ENCODE results near the gene PSENEN.

Gene PSENEN

DNA sequence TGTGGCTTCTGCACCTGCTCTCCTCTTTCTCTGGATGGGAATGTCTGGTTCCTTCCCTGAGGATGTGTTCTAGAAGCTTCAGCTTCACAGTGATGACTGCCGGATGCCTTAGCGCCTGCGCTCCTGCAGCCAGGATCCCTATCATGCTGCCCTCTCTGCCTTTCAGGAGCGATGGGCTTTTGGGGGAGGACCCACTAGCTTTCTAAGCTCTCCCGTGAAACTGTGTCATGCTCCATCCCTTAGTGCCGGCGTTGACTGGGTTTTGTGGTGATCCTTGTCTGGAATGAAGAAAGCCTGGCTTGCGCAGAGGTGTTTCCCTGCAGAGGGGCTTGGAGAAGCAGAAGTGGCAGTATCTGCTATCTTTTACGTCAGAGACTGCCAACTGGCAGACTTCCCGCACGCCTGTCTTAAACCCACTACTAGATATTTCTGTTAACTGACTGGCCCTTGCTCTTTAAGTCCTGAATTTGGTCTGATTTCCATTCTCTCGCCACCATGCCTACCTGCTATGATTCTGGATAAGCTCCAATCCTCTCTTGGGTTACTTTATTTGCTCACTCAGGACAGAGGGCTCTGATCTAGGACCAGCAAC, 31.5 kb upstream of the PSENEN start:
- Histone ChIP-seq H3K4me3 (ENCODE audit: low read depth, low read length) (no peak overlapping the region), H3K4me1 (ENCODE audit: control insufficient read depth, insufficient read depth, low read length) (peaks cover 5% of the 10 kb centered on the region), H3K27me3 (ENCODE audit: control insufficient read depth, insufficient read depth, low read length) (peaks cover 11% of the 10 kb centered on the region), H3K36me3 (ENCODE audit: control insufficient read depth, insufficient read depth, low read length) (no peaks in the 10 kb centered on the region), H3K9ac (ENCODE audit: low read depth, low read length) (no peak overlapping the region), H3K9me3 (ENCODE audit: control insufficient read depth, insufficient read depth, low read length) (no peaks in the 10 kb centered on the region)

DNA sequence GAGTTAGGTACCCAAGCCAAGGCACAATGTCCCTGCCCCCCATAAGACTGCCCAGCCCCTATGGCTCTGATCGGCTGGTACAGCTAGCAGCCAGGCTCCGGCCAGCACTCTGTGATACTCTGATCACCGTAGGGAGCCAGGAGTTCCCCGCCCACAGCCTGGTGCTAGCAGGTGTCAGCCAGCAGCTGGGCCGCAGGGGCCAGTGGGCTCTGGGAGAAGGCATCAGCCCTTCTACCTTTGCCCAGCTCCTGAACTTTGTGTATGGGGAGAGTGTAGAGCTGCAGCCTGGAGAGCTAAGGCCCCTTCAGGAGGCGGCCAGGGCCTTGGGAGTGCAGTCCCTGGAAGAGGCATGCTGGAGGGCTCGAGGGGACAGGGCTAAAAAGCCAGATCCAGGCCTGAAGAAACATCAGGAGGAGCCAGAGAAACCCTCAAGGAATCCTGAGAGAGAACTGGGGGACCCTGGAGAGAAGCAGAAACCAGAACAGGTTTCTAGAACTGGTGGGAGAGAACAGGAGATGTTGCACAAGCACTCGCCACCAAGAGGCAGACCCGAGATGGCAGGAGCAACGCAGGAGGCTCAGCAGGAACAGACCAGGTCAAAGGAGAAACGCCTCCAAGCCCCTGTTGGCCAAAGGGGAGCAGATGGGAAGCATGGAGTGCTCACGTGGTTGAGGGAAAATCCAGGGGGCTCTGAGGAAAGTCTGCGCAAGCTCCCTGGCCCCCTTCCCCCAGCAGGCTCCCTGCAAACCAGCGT, 30.7 kb upstream of the PSENEN start:
- Histone ChIP-seq H3K4me1 (ENCODE audit: control insufficient read depth, insufficient read depth, low read length) (peaks cover 5% of the 10 kb centered on the region), H3K4me3 (ENCODE audit: low read depth, low read length) (no peak overlapping the region), H3K9me3 (ENCODE audit: control insufficient read depth, insufficient read depth, low read length) (no peaks in the 10 kb centered on the region), H3K9ac (ENCODE audit: low read depth, low read length) (no peak overlapping the region), H3K36me3 (ENCODE audit: control insufficient read depth, insufficient read depth, low read length) (peaks cover under 1% of the 10 kb centered on the region), H3K27me3 (ENCODE audit: control insufficient read depth, insufficient read depth, low read length) (peaks cover 11% of the 10 kb centered on the region)

DNA sequence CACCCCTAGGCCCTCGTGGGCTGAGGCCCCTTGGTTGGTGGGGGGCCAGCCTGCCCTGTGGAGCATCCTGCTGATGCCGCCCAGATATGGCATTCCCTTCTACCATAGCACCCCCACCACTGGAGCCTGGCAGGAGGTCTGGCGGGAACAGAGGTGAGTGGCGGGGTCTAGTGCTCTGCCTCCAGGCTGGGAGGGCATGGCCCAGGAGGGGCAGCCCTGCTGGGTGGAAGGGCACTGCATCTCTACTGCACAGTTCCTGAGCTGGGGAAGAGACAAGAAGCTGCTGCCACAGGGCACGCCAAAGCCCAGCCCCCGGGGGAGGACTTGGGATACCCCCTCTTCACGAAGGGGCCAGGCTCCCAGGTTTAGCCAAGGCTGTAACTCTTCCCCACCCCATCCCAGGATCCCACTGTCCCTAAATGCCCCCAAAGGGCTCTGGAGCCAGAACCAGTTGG, 30.1 kb upstream of the PSENEN start:
- peaks cover 5% of the 10 kb centered on the region for H3K4me1 ChIP-seq (ENCODE audit: control insufficient read depth, insufficient read depth, low read length)
- H3K9me3 ChIP-seq (ENCODE audit: control insufficient read depth, insufficient read depth, low read length), result no peaks in the 10 kb centered on the region
- peaks cover 6% of the 10 kb centered on the region for H3K36me3 ChIP-seq (ENCODE audit: control insufficient read depth, insufficient read depth, low read length)
- peak overlapping the region; percentile 37 for H3K9ac ChIP-seq (ENCODE audit: low read depth, low read length)
- H3K27me3 ChIP-seq (ENCODE audit: control insufficient read depth, insufficient read depth, low read length), result peaks cover 11% of the 10 kb centered on the region
- peak overlapping the region; percentile 85 for H3K4me3 ChIP-seq (ENCODE audit: low read depth, low read length)

DNA sequence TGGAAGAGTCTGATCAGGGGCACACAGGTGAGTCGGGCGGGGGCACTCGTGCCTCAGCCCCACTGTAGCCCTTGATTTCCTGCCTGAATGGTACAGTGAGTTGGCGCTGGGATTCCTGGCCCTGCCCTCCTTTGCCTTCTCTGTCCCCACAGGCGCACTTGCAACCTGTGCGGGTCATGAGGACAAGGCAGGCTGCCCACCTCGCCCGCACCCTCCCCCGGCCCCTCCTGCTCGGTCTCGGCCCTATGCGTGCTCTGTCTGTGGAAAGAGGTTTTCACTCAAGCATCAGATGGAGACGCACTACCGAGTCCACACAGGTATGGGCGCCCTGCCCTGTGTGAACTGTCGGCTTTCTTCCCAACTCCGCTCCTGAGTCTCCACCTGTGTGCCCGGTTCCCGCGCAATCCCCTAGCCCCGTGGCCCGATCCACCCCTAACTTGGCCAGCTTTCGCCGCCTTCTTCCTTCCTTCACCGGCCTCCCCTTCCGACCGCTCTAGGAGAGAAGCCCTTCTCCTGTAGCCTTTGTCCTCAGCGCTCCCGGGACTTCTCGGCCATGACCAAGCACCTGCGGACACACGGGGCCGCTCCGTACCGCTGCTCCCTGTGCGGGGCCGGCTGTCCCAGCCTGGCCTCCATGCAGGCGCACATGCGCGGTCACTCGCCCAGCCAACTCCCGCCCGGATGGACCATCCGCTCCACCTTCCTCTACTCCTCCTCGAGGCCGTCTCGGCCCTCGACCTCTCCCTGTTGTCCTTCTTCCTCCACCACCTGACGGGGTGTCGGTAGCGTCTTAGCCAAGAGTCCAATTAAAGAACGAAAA, 29.3 kb upstream of the PSENEN start:
- H3K36me3 ChIP-seq (ENCODE audit: control insufficient read depth, insufficient read depth, low read length), result peaks cover 9% of the 10 kb centered on the region
- H3K4me1 ChIP-seq (ENCODE audit: control insufficient read depth, insufficient read depth, low read length), result peaks cover 3% of the 10 kb centered on the region
- peak overlapping the region; percentile 81 for H3K9ac ChIP-seq (ENCODE audit: low read depth, low read length)
- H3K9me3 ChIP-seq (ENCODE audit: control insufficient read depth, insufficient read depth, low read length), result no peaks in the 10 kb centered on the region
- peak overlapping the region; percentile 85 for H3K4me3 ChIP-seq (ENCODE audit: low read depth, low read length)
- H3K27me3 ChIP-seq (ENCODE audit: control insufficient read depth, insufficient read depth, low read length), result peaks cover 11% of the 10 kb centered on the region

DNA sequence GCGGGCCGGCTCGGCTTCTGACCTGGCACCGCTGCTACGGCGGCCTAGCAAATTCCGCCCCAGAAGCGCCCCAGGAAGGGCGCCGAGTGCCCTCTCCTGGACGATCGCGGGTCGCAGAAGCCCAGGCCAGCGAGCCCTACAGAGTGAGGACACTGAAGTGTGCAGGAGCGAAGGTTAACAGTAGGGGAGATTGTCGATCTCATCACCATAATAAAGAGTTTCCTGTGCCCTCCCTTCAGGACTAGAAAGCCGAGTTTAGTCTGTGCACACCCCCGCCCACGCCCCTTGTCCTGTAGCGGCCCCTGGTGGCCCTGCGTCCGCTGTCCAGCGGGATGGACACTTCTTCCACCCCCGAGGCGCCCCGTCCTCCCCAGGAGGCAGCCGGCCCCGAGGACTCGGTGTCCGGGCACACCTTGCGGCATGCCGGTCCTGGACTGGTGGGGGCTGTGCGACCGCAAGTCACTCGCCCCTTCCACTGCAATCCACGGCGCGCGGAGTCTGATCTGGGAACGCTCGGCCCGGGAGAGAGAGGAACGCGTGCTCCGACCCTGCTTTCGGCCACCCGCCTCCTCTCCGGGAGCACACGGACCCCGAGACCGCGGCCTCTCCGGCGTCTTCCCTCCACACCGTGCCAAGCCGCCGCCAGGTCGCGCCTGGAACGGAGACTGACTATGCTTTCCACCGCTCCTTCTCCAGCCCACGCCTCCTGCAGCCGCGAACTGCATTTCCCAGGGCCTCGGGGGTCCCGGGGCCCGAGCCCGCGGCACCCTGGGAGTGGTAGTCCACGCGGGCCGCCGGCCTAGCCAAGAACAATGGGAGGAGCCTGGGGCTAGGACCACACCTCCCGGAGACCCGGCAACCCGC, 28.4 kb upstream of the PSENEN start:
- H3K27me3 ChIP-seq (ENCODE audit: control insufficient read depth, insufficient read depth, low read length), result peaks cover 11% of the 10 kb centered on the region
- H3K36me3 ChIP-seq (ENCODE audit: control insufficient read depth, insufficient read depth, low read length), result peaks cover 16% of the 10 kb centered on the region
- H3K4me1 ChIP-seq (ENCODE audit: control insufficient read depth, insufficient read depth, low read length), result no peaks in the 10 kb centered on the region
- H3K9ac ChIP-seq (ENCODE audit: low read depth, low read length), result peak overlapping the region; percentile 81
- H3K9me3 ChIP-seq (ENCODE audit: control insufficient read depth, insufficient read depth, low read length), result no peaks in the 10 kb centered on the region
- H3K4me3 ChIP-seq (ENCODE audit: low read depth, low read length), result peak overlapping the region; percentile 85

DNA sequence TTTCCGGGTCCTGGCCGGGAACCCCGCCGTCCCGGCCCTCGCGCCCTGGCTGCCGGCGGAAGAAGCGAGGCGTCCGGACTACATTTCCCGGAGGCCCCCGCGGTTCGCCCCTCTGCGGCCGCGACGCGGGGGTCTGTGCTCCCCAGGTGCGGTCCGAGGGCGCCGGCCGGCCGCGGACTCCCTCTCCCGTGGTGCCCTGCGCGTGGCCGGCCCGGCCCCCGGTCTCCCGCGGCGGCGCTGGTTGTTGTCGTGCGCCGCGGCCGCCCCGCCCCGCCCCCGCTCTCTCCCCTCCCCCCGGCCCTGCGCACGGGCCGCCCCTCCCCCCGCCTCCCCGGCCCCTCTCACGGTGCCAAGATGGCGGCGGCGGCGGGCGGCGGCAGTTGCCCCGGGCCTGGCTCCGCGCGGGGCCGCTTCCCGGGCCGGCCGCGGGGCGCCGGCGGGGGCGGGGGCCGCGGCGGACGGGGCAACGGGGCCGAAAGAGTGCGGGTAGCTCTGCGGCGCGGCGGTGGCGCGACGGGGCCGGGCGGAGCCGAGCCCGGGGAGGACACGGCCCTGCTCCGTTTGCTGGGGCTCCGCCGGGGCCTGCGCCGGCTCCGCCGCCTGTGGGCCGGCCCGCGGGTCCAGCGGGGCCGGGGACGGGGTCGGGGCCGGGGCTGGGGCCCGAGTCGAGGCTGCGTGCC, 27.6 kb upstream of the PSENEN start, which contains the start of gene KMT2B:
TSS of gene KMT2B (plus strand) at position 339 of the 680 bp plus-strand sequence. CDS start at position 355, 16 bp downstream.
- Histone ChIP-seq H3K9ac (ENCODE audit: low read depth, low read length) (peak within 1 kb of the TSS; percentile 65), H3K4me3 (ENCODE audit: low read depth, low read length) (peak within 1 kb of the TSS; percentile 95), H3K4me1 (ENCODE audit: control insufficient read depth, insufficient read depth, low read length) (no peaks in the 10 kb centered on the region), H3K36me3 (ENCODE audit: control insufficient read depth, insufficient read depth, low read length) (peaks cover 23% of the 10 kb centered on the region), H3K27me3 (ENCODE audit: control insufficient read depth, insufficient read depth, low read length) (peaks cover 11% of the 10 kb centered on the region), H3K9me3 (ENCODE audit: control insufficient read depth, insufficient read depth, low read length) (no peaks in the 10 kb centered on the region)

DNA sequence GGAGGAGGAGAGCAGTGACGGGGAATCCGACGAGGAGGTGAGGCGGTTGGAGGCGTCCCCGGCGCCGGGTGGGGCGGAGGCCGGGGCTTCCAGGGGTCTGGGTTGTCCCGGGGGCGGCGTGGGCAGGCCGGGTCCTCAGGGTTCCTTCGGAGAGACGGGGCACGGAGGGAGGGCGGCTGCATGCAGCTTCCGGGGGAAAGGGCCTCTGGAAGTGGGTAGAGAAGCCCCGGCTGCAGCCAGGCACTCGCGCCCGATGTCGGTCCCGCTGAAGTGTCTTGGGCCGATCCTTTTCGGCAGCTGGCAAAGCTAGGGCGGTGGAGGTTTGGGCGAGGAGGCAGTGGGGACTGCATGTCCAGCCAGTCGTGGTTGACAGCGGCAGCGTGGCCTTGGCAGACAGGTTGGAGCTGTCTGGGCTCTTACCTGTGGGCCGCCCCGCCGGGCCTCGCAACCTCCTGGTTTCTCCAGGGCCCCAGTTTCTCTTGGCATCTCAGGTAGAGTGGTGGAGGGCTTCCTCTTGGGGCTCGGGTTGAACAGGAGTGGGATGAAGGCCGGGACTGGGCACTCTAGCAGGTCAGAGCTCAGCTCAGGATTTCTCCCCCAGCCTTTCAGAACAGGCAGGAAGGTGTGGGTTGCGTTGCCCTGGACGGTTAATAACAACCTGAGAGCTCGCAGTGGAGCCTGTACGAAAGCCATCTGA, 27.0 kb upstream of the PSENEN start:
- peak overlapping the region; percentile 95 for H3K4me3 ChIP-seq (ENCODE audit: low read depth, low read length)
- H3K9me3 ChIP-seq (ENCODE audit: control insufficient read depth, insufficient read depth, low read length), result no peaks in the 10 kb centered on the region
- peaks cover 8% of the 10 kb centered on the region for H3K27me3 ChIP-seq (ENCODE audit: control insufficient read depth, insufficient read depth, low read length)
- H3K9ac ChIP-seq (ENCODE audit: low read depth, low read length), result peak overlapping the region; percentile 60
- H3K4me1 ChIP-seq (ENCODE audit: control insufficient read depth, insufficient read depth, low read length), result no peaks in the 10 kb centered on the region
- H3K36me3 ChIP-seq (ENCODE audit: control insufficient read depth, insufficient read depth, low read length), result peaks cover 30% of the 10 kb centered on the region

DNA sequence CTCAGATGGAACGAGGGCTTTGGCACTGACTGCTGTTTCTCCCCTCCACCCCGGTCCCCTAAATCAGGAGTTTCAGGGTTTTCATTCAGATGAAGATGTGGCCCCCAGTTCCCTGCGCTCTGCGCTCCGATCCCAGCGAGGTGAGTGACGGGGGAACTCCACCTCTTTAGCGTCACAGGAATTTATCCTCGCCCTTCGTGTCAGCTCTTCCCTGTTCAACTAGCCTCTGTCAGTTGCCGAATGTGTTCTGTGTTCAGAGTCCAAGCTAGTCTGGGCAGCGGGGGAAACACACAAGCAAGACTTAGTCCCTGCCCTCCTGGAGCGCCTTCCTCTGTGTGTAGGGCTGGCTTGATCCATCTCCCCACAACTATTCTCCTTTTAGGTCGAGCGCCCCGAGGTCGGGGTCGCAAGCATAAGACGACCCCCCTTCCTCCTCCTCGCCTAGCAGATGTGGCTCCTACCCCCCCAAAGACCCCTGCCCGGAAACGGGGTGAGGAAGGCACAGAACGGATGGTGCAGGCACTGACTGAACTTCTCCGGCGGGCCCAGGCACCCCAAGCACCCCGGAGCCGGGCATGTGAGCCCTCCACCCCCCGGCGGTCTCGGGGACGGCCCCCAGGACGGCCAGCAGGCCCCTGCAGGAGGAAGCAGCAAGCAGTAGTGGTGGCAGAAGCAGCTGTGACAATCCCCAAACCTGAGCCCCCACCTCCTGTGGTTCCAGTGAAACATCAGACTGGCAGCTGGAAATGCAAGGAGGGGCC, 25.9 kb upstream of the PSENEN start:
- Histone ChIP-seq H3K9me3 (ENCODE audit: control insufficient read depth, insufficient read depth, low read length) (no peaks in the 10 kb centered on the region), H3K4me3 (ENCODE audit: low read depth, low read length) (peak overlapping the region; percentile 95), H3K9ac (ENCODE audit: low read depth, low read length) (no peak overlapping the region), H3K27me3 (ENCODE audit: control insufficient read depth, insufficient read depth, low read length) (no peaks in the 10 kb centered on the region), H3K4me1 (ENCODE audit: control insufficient read depth, insufficient read depth, low read length) (no peaks in the 10 kb centered on the region), H3K36me3 (ENCODE audit: control insufficient read depth, insufficient read depth, low read length) (peaks cover 41% of the 10 kb centered on the region)

DNA sequence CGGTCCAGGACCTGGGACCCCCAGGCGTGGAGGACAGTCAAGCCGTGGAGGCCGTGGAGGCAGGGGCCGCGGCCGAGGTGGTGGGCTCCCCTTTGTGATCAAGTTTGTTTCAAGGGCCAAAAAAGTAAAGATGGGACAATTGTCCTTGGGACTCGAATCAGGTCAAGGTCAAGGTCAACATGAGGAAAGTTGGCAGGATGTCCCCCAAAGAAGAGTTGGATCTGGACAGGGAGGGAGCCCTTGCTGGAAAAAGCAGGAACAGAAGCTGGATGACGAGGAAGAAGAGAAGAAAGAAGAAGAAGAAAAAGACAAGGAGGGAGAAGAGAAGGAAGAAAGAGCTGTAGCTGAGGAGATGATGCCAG, 25.3 kb upstream of the PSENEN start:
- Histone ChIP-seq H3K4me1 (ENCODE audit: control insufficient read depth, insufficient read depth, low read length) (no peaks in the 10 kb centered on the region), H3K9ac (ENCODE audit: low read depth, low read length) (no peak overlapping the region), H3K9me3 (ENCODE audit: control insufficient read depth, insufficient read depth, low read length) (no peaks in the 10 kb centered on the region), H3K27me3 (ENCODE audit: control insufficient read depth, insufficient read depth, low read length) (no peaks in the 10 kb centered on the region), H3K4me3 (ENCODE audit: low read depth, low read length) (no peak overlapping the region), H3K36me3 (ENCODE audit: control insufficient read depth, insufficient read depth, low read length) (peaks cover 46% of the 10 kb centered on the region)

DNA sequence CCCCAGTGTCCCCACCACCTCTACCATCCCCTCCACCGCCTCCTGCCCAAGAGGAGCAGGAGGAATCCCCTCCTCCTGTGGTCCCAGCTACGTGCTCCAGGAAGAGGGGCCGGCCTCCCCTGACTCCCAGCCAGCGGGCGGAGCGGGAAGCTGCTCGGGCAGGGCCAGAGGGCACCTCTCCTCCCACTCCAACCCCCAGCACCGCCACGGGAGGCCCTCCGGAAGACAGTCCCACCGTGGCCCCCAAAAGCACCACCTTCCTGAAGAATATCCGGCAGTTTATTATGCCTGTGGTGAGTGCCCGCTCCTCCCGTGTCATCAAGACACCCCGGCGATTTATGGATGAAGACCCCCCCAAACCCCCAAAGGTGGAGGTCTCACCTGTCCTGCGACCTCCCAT, 24.8 kb upstream of the PSENEN start:
- Histone ChIP-seq H3K9me3 (ENCODE audit: control insufficient read depth, insufficient read depth, low read length) (no peaks in the 10 kb centered on the region), H3K27me3 (ENCODE audit: control insufficient read depth, insufficient read depth, low read length) (no peaks in the 10 kb centered on the region), H3K4me3 (ENCODE audit: low read depth, low read length) (no peak overlapping the region), H3K4me1 (ENCODE audit: control insufficient read depth, insufficient read depth, low read length) (no peaks in the 10 kb centered on the region), H3K9ac (ENCODE audit: low read depth, low read length) (no peak overlapping the region), H3K36me3 (ENCODE audit: control insufficient read depth, insufficient read depth, low read length) (peaks cover 51% of the 10 kb centered on the region)

Data from iPS-15b (cell line).